ENCODE results near the gene DRD5.

The DRD5 gene

GRCh38 chr4:9820343-9820742 lies 38.9 kb downstream of the DRD5 start:
- DNase-seq: no peak

- no peak for DNase-seq
These were observed 43.6 kb downstream of the DRD5 start for GRCh38 chr4:9825049-9825448.

GRCh38 chr4:9826551-9826950 lies 45.1 kb downstream of the DRD5 start:
- DNase-seq: no peak

- no peak for DNase-seq
These were observed 51.2 kb downstream of the DRD5 start for GRCh38 chr4:9832640-9833039.

- DNase-seq: no peak
These were observed 52.0 kb downstream of the DRD5 start for GRCh38 chr4:9833421-9833820.
